ENCODE results near the gene RSL24D1. TPM values are rescaled to one million over a fixed set of nuclear protein-coding genes. Genes with fewer than 3 reads are reported as not detected.
A peak's percentile ranks its signal among the peaks of the same experiment; 100 is the strongest.

RSL24D1 gene
- 100 to 1,000 TPM; 114 to 170 (median 143) TPM for polyA plus RNA-seq (ENCODE audit: insufficient read length in 4 of 4)

GRCh38 chr15:55196458-55197361 lies at the start of gene RSL24D1:
Gene RSL24D1 (minus strand): TSS chr15:55196941. CDS start chr15:55196890, 51 bp downstream.
- DNase-seq (ENCODE audit: low read depth in 4 of 4, low spot score in 3 of 4): peak; percentile 97 to 98 (median 98)

GRCh38 chr15:55245059-55245458 lies 48.3 kb upstream of the RSL24D1 start:
- no peak for DNase-seq (ENCODE audit: low read depth in 4 of 4, low spot score in 3 of 4)

GRCh38 chr15:55241891-55242290 lies 45.1 kb upstream of the RSL24D1 start:
- no peak for DNase-seq (ENCODE audit: low read depth in 4 of 4, low spot score in 3 of 4)

- no peak for DNase-seq (ENCODE audit: low read depth in 4 of 4, low spot score in 3 of 4)
Observed at GRCh38 chr15:55241186-55241585, 44.4 kb upstream of the RSL24D1 start.

- no peak for DNase-seq (ENCODE audit: low read depth in 4 of 4, low spot score in 3 of 4)
Observed at GRCh38 chr15:55240125-55240760, 43.5 kb upstream of the RSL24D1 start.

- DNase-seq (ENCODE audit: low read depth in 4 of 4, low spot score in 3 of 4): no peak
Observed at GRCh38 chr15:55239440-55240124, 42.8 kb upstream of the RSL24D1 start.

GRCh38 chr15:55238877-55239276 lies 42.1 kb upstream of the RSL24D1 start:
- no peak for DNase-seq (ENCODE audit: low read depth in 4 of 4, low spot score in 3 of 4)

- no peak for DNase-seq (ENCODE audit: low read depth in 4 of 4, low spot score in 3 of 4)
Observed at GRCh38 chr15:55237219-55238130, 40.7 kb upstream of the RSL24D1 start.

- no peak for DNase-seq (ENCODE audit: low read depth in 4 of 4, low spot score in 3 of 4)
Observed at GRCh38 chr15:55235546-55236036, 38.9 kb upstream of the RSL24D1 start.

GRCh38 chr15:55234800-55235104 lies 38.0 kb upstream of the RSL24D1 start:
- no peak for DNase-seq (ENCODE audit: low read depth in 4 of 4, low spot score in 3 of 4)

GRCh38 chr15:55234104-55234799 lies 37.5 kb upstream of the RSL24D1 start:
- DNase-seq (ENCODE audit: low read depth in 4 of 4, low spot score in 3 of 4): no peak

- DNase-seq (ENCODE audit: low read depth in 4 of 4, low spot score in 3 of 4): no peak
Observed at GRCh38 chr15:55231455-55231854, 34.7 kb upstream of the RSL24D1 start.

GRCh38 chr15:55230953-55231352 lies 34.2 kb upstream of the RSL24D1 start:
- DNase-seq (ENCODE audit: low read depth in 4 of 4, low spot score in 3 of 4): no peak

- no peak for DNase-seq (ENCODE audit: low read depth in 4 of 4, low spot score in 3 of 4)
Observed at GRCh38 chr15:55230051-55230670, 33.4 kb upstream of the RSL24D1 start.

- no peak for DNase-seq (ENCODE audit: low read depth in 4 of 4, low spot score in 3 of 4)
Observed at GRCh38 chr15:55226127-55226526, 29.4 kb upstream of the RSL24D1 start.

- no peak for DNase-seq (ENCODE audit: low read depth in 4 of 4, low spot score in 3 of 4)
Observed at GRCh38 chr15:55224892-55225291, 28.2 kb upstream of the RSL24D1 start.

GRCh38 chr15:55222588-55222987 lies 25.8 kb upstream of the RSL24D1 start:
- DNase-seq (ENCODE audit: low read depth in 4 of 4, low spot score in 3 of 4): no peak

- DNase-seq (ENCODE audit: low read depth in 4 of 4, low spot score in 3 of 4): no peak
Observed at GRCh38 chr15:55221090-55222011, 24.6 kb upstream of the RSL24D1 start.

Measured in left renal pelvis (tissue), 4 donors.